A549 (cell line): ENCODE data around the gene TRIM39. TPM values are rescaled to one million over a fixed set of nuclear protein-coding genes. Genes with fewer than 3 reads are reported as not detected.

Experiments used
- ATAC-seq, 2 experiments: fragments of 200-7000 bp in 1 of 2; fragments of >200 bp in 1 of 2; cut with Nextera tagmentation in 1 of 2; cut with Tn5 transposase in 1 of 2; 3 replicates each; pipeline versions ENCODE4 v1.8.0 to v1.9.1; 2018 to 2020; ENCODE audit warnings: mild to moderate bottlenecking in 1 of 2, moderate library complexity in 1 of 2
- CTCF ChIA-PET: fragments of 300-600 bp; sonication (Branson Sonifier 250); formaldehyde crosslinking; extraction: SDS; loops from one replicate; lab custom pipeline; 2021; ENCODE audit warnings: antibody characterized with exemption, inconsistent platforms; lab: Yijun Ruan, JAX
- POLR2A ChIA-PET: fragments of 350-600 bp; formaldehyde crosslinking; extraction: SDS; loops from one replicate; lab custom pipeline; 2021; ENCODE audit warnings: antibody characterized with exemption, inconsistent platforms; lab: Yijun Ruan, JAX
- DNase-seq, 2 experiments: peaks; one replicate each; pipeline versions ENCODE4 v3.0.0 to v3.0.0-alpha.2; 2011 to 2016; ENCODE audit warnings: low read depth in 1 of 2, low spot score in 1 of 2
- FAIRE-seq: peaks from 2 replicates; lab custom pipeline; 2011; peaks lifted over from hg19 to GRCh38; lab: Jason Lieb, UNC
- H3K27ac ChIP-seq, 2 experiments: fragments of >200 bp; sonication (Bioruptor Twin); formaldehyde crosslinking; 3 replicates each; pipeline ENCODE4 v1.5.1; 2016 to 2017
- H3K4me1 ChIP-seq: fragments of >200 bp; sonication (Bioruptor Twin); formaldehyde crosslinking; 3 replicates; pipeline ENCODE4 v1.6.1; 2016
- H3K4me2 ChIP-seq: fragments of >200 bp; sonication (Bioruptor Twin); formaldehyde crosslinking; 3 replicates; pipeline ENCODE4 v1.6.1; 2016
- H3K4me3 ChIP-seq: fragments of >200 bp; sonication (Bioruptor Twin); formaldehyde crosslinking; 3 replicates; pipeline ENCODE4 v1.5.1; 2016
- H3K9me3 ChIP-seq: fragments of >200 bp; sonication (Bioruptor Twin); formaldehyde crosslinking; 3 replicates; pipeline ENCODE4 v1.6.1; 2016
- BHLHE40 ChIP-seq: IDR thresholded peaks from 2 replicates; pipeline ENCODE4 v1.6.1; 2012; ENCODE audit warnings: low read depth, low read length, inconsistent platforms
- CHD4 ChIP-seq: fragments of 200-600 bp; sonication (generic); IDR thresholded peaks from 2 replicates; pipeline ENCODE4 v1.6.1; 2016; ENCODE audit warnings: antibody characterized with exemption, mild to moderate bottlenecking, borderline replicate concordance
- EHMT2 ChIP-seq: fragments of 200-600 bp; sonication (generic); IDR thresholded peaks from 2 replicates; pipeline ENCODE4 v1.6.1; 2016; ENCODE audit warnings: antibody characterized with exemption, low read depth, mild to moderate bottlenecking, moderate library complexity
- ESRRA ChIP-seq: fragments of 150-350 bp; IDR thresholded peaks from 2 replicates; pipeline ENCODE4 v1.6.1; 2014; ENCODE audit warnings: mild to moderate bottlenecking, low read length, borderline replicate concordance
- FOSB ChIP-seq: fragments of 250-450 bp; sonication (Bioruptor Pico); IDR thresholded peaks from 2 replicates; pipeline ENCODE4 v1.5.0; 2020; ENCODE audit warnings: mild to moderate bottlenecking, moderate library complexity
- FOSL2 ChIP-seq, 2 experiments: fragments of 450-650 bp in 1 of 2; fragments of >200 bp in 1 of 2; sonication (Bioruptor Twin) in 1 of 2; formaldehyde crosslinking; IDR thresholded peaks; 2 replicates each; pipeline versions ENCODE4 v1.5.0 to v1.6.1; 2016 to 2020; ENCODE audit warnings: mild to moderate bottlenecking in 1 of 2, moderate library complexity in 1 of 2
- GATA3 ChIP-seq: IDR thresholded peaks from 2 replicates; pipeline ENCODE4 v1.6.1; 2012; ENCODE audit warnings: borderline replicate concordance
- HES2 ChIP-seq: fragments of >200 bp; sonication (Bioruptor Twin); formaldehyde crosslinking; IDR thresholded peaks from 2 replicates; pipeline ENCODE4 v1.6.1; 2016
- HOXA7 ChIP-seq: fragments of 250-450 bp; sonication (Bioruptor Pico); IDR thresholded peaks from 2 replicates; pipeline ENCODE4 v1.5.0; 2020; ENCODE audit warnings: mild to moderate bottlenecking, moderate library complexity
- HOXB13 ChIP-seq: fragments of 250-450 bp; sonication (Bioruptor Pico); IDR thresholded peaks from 2 replicates; pipeline ENCODE4 v1.5.0; 2020; ENCODE audit warnings: low read depth, mild to moderate bottlenecking, moderate library complexity
- JUNB ChIP-seq: fragments of >200 bp; sonication (Bioruptor Twin); formaldehyde crosslinking; IDR thresholded peaks from 2 replicates; pipeline ENCODE4 v1.6.1; 2016
- KDM5A ChIP-seq: fragments of 200-600 bp; sonication (generic); IDR thresholded peaks from 2 replicates; pipeline ENCODE4 v1.6.1; 2016; ENCODE audit warnings: antibody characterized with exemption, mild to moderate bottlenecking
- MAFK ChIP-seq: fragments of 450-650 bp; IDR thresholded peaks from 2 replicates; pipeline ENCODE4 v1.6.1; 2014; ENCODE audit not compliant: partially characterized antibody
- MAX ChIP-seq: IDR thresholded peaks from 2 replicates; pipeline ENCODE4 v1.6.1; 2012
- NFE2L2 ChIP-seq: fragments of 150-350 bp; conservative IDR thresholded peaks from 2 replicates; pipeline ENCODE4 v1.6.1; 2014; ENCODE audit warnings: low read length
- NPAS2 ChIP-seq: fragments of 250-450 bp; sonication (Bioruptor Pico); IDR thresholded peaks from 2 replicates; pipeline ENCODE4 v1.8.0; 2022; ENCODE audit warnings: mild to moderate bottlenecking, moderate library complexity, borderline replicate concordance
- PBX3 ChIP-seq: IDR thresholded peaks from 2 replicates; pipeline ENCODE4 v1.6.1; 2012
- PHF8 ChIP-seq: fragments of 200-600 bp; sonication (generic); IDR thresholded peaks from 2 replicates; pipeline ENCODE4 v1.6.1; 2016; ENCODE audit warnings: low read depth, mild to moderate bottlenecking, antibody characterized with exemption, moderate library complexity, borderline replicate concordance
- POLR2A ChIP-seq: IDR thresholded peaks from 2 replicates; pipeline ENCODE4 v1.6.1; 2012; ENCODE audit warnings: mild to moderate bottlenecking, low read length
- RARB ChIP-seq: fragments of 250-450 bp; sonication (Bioruptor Pico); IDR thresholded peaks from 2 replicates; pipeline ENCODE4 v1.8.0; 2021; ENCODE audit warnings: mild to moderate bottlenecking, moderate library complexity
- REST ChIP-seq: fragments of 200-600 bp; sonication (generic); IDR thresholded peaks from 2 replicates; pipeline ENCODE4 v1.6.1; 2016; ENCODE audit warnings: antibody characterized with exemption, mild to moderate bottlenecking, moderate library complexity
- RNF2 ChIP-seq: fragments of 200-600 bp; sonication (generic); IDR thresholded peaks from 2 replicates; pipeline ENCODE4 v1.6.1; 2016; ENCODE audit warnings: low read depth, mild to moderate bottlenecking, antibody characterized with exemption, moderate library complexity, borderline replicate concordance
- TFCP2L1 ChIP-seq: fragments of 250-450 bp; sonication (Bioruptor Pico); IDR thresholded peaks from 2 replicates; pipeline ENCODE4 v1.5.0; 2021; ENCODE audit warnings: mild to moderate bottlenecking
- TP53 ChIP-seq: fragments of 250-450 bp; sonication (Bioruptor Pico); IDR thresholded peaks from 2 replicates; pipeline ENCODE4 v1.5.0; 2021; ENCODE audit warnings: mild to moderate bottlenecking, moderate library complexity
- ZC3H11A ChIP-seq: fragments of 450-650 bp; IDR thresholded peaks from 2 replicates; pipeline ENCODE4 v1.6.1; 2014; ENCODE audit warnings: antibody characterized with exemption, mild to moderate bottlenecking
- ZSCAN20 ChIP-seq: fragments of 250-450 bp; sonication (Bioruptor Pico); IDR thresholded peaks from 2 replicates; pipeline ENCODE4 v1.8.0; 2022; ENCODE audit warnings: mild to moderate bottlenecking, moderate library complexity
- WGBS: methylation state at CpG from one replicate; pipeline ENCODE4 v1.1.6; 2017; ENCODE audit errors: missing lambda C conversion rate; 5-methylcytosine and 5-hydroxymethylcytosine counted together
- polyA plus RNA-seq, 4 experiments: library from polyadenylated mRNA; depleted of rRNA in 3 of 4; stranded (reverse); fragments of >200 nt; fragmentation: RNase III in 1 of 4; extraction: RNeasy Plus Mini Kit Qiagen cat#74134 plus additional on column Dnase treatment in 1 of 4; gene quantifications; 2 replicates in 3 of 4; 3 replicates in 1 of 4; pipeline ENCODE4 v1.2.3, GENCODE V29; 2011 to 2017

Gene TRIM39
- polyA plus RNA-seq, 2 of the 4 experiments (the other 2 are of a cell fraction) = 7.1 to 8.1 TPM

GRCh38 chr6:30283761-30284160, 43.0 kb upstream of the TRIM39 start:
- no peak for DNase-seq
- CTCF ChIA-PET = interaction anchor here (1.5 kb wide), 1 partner anchor 153 kb away, joined by 3 read pairs; no protein-coding TSS in a partner anchor
- 67% methylated on average over 1 of the region's 1 CpG for WGBS
- Histone ChIP-seq H3K4me1 (no peaks in the 10 kb centered on the region), H3K9me3 (peaks cover 80% of the 10 kb centered on the region), H3K4me2 (no peak overlapping the region), H3K4me3 (no peak overlapping the region), H3K27ac (no peak overlapping the region)
- FAIRE-seq = no peak
- POLR2A ChIA-PET = no interaction called here
- TF ChIP-seq FOSB (CRISPR knock-in tag) (no peak), EHMT2 (no peak), HOXB13 (CRISPR knock-in tag) (no peak), HES2 (no peak), PHF8 (no peak), PBX3 (no peak), ZC3H11A (no peak), POLR2A (no peak), HOXA7 (no peak), ESRRA (no peak), BHLHE40 (no peak), KDM5A (no peak), REST (no peak), ZSCAN20 (no peak), TP53 (CRISPR knock-in tag) (no peak), CHD4 (no peak), JUNB (no peak), MAX (no peak), RNF2 (no peak)
- ATAC-seq = no peak

GRCh38 chr6:30287139-30287538, 39.6 kb upstream of the TRIM39 start:
- 42% methylated on average over 1 of the region's 1 CpG for WGBS
- CTCF ChIA-PET = interaction anchor here (1.2 kb wide), 1 partner anchor 166 kb away, joined by 4 read pairs; no protein-coding TSS in a partner anchor
- no peak overlapping the region for H3K4me3 ChIP-seq
- H3K9me3 ChIP-seq = peaks cover 67% of the 10 kb centered on the region
- no peaks in the 10 kb centered on the region for H3K4me1 ChIP-seq
- ATAC-seq (no peak), DNase-seq (no peak), FAIRE-seq (no peak)
- POLR2A ChIA-PET = no interaction called here
- TF ChIP-seq TFCP2L1 (CRISPR knock-in tag) = no peak
- no peak overlapping the region for H3K27ac ChIP-seq
- no peak overlapping the region for H3K4me2 ChIP-seq

- no peak for DNase-seq
- ChIA-PET POLR2A (no interaction called here), CTCF (interaction anchor here (0.8 kb wide), 1 partner anchor 62 kb away, joined by 4 read pairs; no protein-coding TSS in a partner anchor)
- FAIRE-seq = no peak
- no peak overlapping the region for H3K4me3 ChIP-seq
- H3K4me1 ChIP-seq = no peaks in the 10 kb centered on the region
- H3K27ac ChIP-seq = no peak overlapping the region
- 80% methylated on average over 2 of the region's 2 CpGs for WGBS
- ATAC-seq = no peak
- peaks cover 13% of the 10 kb centered on the region for H3K9me3 ChIP-seq
- no peak overlapping the region for H3K4me2 ChIP-seq
- TF ChIP-seq HES2 = no peak
- no peak for TF ChIP-seq FOSL2 (IDR thresholded peaks at IDR 0.05)
- no peak for TF ChIP-seq FOSL2 (CRISPR knock-in tag; IDR thresholded peaks at IDR 0.05)
- TF ChIP-seq NFE2L2 = no peak
- no peak for TF ChIP-seq ESRRA
- TF ChIP-seq GATA3 = no peak
- no peak for TF ChIP-seq RNF2
- TF ChIP-seq NPAS2 (CRISPR knock-in tag) = no peak
- no peak for TF ChIP-seq MAFK
- no peak for TF ChIP-seq RARB
- no peak for TF ChIP-seq ZC3H11A
- no peak for TF ChIP-seq REST
Measured at GRCh38 chr6:30295837-30296236, 30.9 kb upstream of the TRIM39 start.
